Mesenchymal stem cell (in vitro differentiated cells and primary cell): ENCODE results near the gene TMEM52.
"Not testable (repeated sequence)": the region's sequence is repeated elsewhere in the genome, so short reads cannot be mapped to it uniquely, and the experiment has no call there.

Experiments used
- DNase-seq: peaks from one replicate; pipeline ENCODE4 v3.0.0-alpha.2; 2013
- H2AFZ ChIP-seq: one replicate; pipeline ENCODE4 v1.6.1; 2013; ENCODE audit warnings: low read depth, mild to moderate bottlenecking, control low read depth, inconsistent platforms, low read length, moderate library complexity
- H2AK5ac ChIP-seq: 2 replicates; pipeline ENCODE4 v1.6.1; 2013; ENCODE audit warnings: low read length, moderate library complexity, mild to moderate bottlenecking, inconsistent platforms; ENCODE audit not compliant: severe bottlenecking
- H2BK120ac ChIP-seq: one replicate; pipeline ENCODE4 v1.6.1; 2013; ENCODE audit warnings: low read depth, mild to moderate bottlenecking, inconsistent platforms, low read length, moderate library complexity
- H2BK12ac ChIP-seq, 2 experiments: one replicate each; pipeline ENCODE4 v1.6.1; 2013; ENCODE audit warnings: inconsistent platforms in 2 of 2, low read length in 2 of 2, mild to moderate bottlenecking in 2 of 2, moderate library complexity in 2 of 2, control low read depth in 1 of 2
- H2BK15ac ChIP-seq: one replicate; pipeline ENCODE4 v1.6.1; 2013; ENCODE audit warnings: mild to moderate bottlenecking, low read depth, inconsistent platforms; ENCODE audit not compliant: poor library complexity, severe bottlenecking
- H2BK5ac ChIP-seq: 2 replicates; pipeline ENCODE4 v1.6.1; 2013; ENCODE audit warnings: low read depth, mild to moderate bottlenecking, low read length, control low read depth, inconsistent platforms; ENCODE audit not compliant: poor library complexity, severe bottlenecking
- H3K14ac ChIP-seq, 2 experiments: one replicate each; pipeline ENCODE4 v1.6.1; 2013; ENCODE audit warnings: inconsistent platforms in 2 of 2, low read length in 2 of 2, control low read depth in 1 of 2, mild to moderate bottlenecking in 1 of 2, moderate library complexity in 1 of 2
- H3K18ac ChIP-seq, 2 experiments: one replicate each; pipeline ENCODE4 v1.6.1; 2013; ENCODE audit warnings: inconsistent platforms in 2 of 2, low read length in 2 of 2, control low read depth in 1 of 2, low read depth in 1 of 2, mild to moderate bottlenecking in 1 of 2
- H3K23ac ChIP-seq, 2 experiments: one replicate each; pipeline ENCODE4 v1.6.1; 2013; ENCODE audit warnings: inconsistent platforms in 2 of 2, low read length in 2 of 2, mild to moderate bottlenecking in 2 of 2, moderate library complexity in 2 of 2, control low read depth in 1 of 2
- H3K27ac ChIP-seq: 2 replicates; pipeline ENCODE4 v1.5.1; 2013; ENCODE audit warnings: mild to moderate bottlenecking, moderate library complexity, low read length, control low read depth, inconsistent platforms; ENCODE audit not compliant: poor library complexity, severe bottlenecking
- H3K27me3 ChIP-seq, 2 experiments: 2 replicates each; pipeline versions ENCODE4 v1.6.1 to v1.7.0; 2013; ENCODE audit warnings: low read length in 2 of 2, mild to moderate bottlenecking in 2 of 2, moderate library complexity in 2 of 2, control low read depth in 1 of 2, inconsistent platforms in 1 of 2; ENCODE audit not compliant: control insufficient read depth in 1 of 2, insufficient read depth in 1 of 2
- H3K36me3 ChIP-seq, 2 experiments: 2 replicates each; pipeline versions ENCODE4 v1.6.1 to v1.7.0; 2013; ENCODE audit warnings: low read length in 2 of 2, control low read depth in 1 of 2, inconsistent platforms in 1 of 2, low read depth in 1 of 2, mild to moderate bottlenecking in 1 of 2; ENCODE audit not compliant: insufficient read depth in 2 of 2, control insufficient read depth in 1 of 2
- H3K4ac ChIP-seq, 2 experiments: one replicate each; pipeline ENCODE4 v1.6.1; 2013; ENCODE audit warnings: inconsistent platforms in 2 of 2, low read length in 2 of 2, mild to moderate bottlenecking in 2 of 2, moderate library complexity in 2 of 2, control low read depth in 1 of 2, low read depth in 1 of 2
- H3K4me1 ChIP-seq: 2 replicates; pipeline ENCODE4 v1.6.1; 2013; ENCODE audit warnings: low read depth, low read length, control low read depth; ENCODE audit not compliant: control insufficient read depth, insufficient read depth
- H3K4me2 ChIP-seq: 2 replicates; pipeline ENCODE4 v1.6.1; 2013; ENCODE audit warnings: low read length, mild to moderate bottlenecking, inconsistent platforms; ENCODE audit not compliant: poor library complexity, severe bottlenecking
- H3K4me3 ChIP-seq, 2 experiments: 2 replicates each; pipeline versions ENCODE4 v1.5.1 to v1.7.0; 2013; ENCODE audit warnings: low read length in 2 of 2, mild to moderate bottlenecking in 2 of 2, control low read depth in 1 of 2, low read depth in 1 of 2; ENCODE audit not compliant: insufficient read depth in 1 of 2
- H3K79me1 ChIP-seq: replicated peaks from 2 replicates; pipeline ENCODE4 v1.6.1; 2013; ENCODE audit warnings: mild to moderate bottlenecking, control low read depth, low read length, inconsistent platforms; ENCODE audit not compliant: poor library complexity, severe bottlenecking
- H3K9ac ChIP-seq: 2 replicates; pipeline ENCODE4 v1.7.0; 2013; ENCODE audit warnings: mild to moderate bottlenecking, low read length, moderate library complexity
- H3K9me3 ChIP-seq: 2 replicates; pipeline ENCODE4 v1.7.0; 2013; ENCODE audit warnings: mild to moderate bottlenecking, low read length; ENCODE audit not compliant: control insufficient read depth
- H4K8ac ChIP-seq: one replicate; pipeline ENCODE4 v1.6.1; 2013; ENCODE audit warnings: inconsistent platforms, mild to moderate bottlenecking, low read length, moderate library complexity
- H4K91ac ChIP-seq: one replicate; pipeline ENCODE4 v1.6.1; 2013; ENCODE audit warnings: mild to moderate bottlenecking, low read length, inconsistent platforms
- WGBS: methylation state at CpG from one replicate; pipeline ENCODE4 v1.1.7; 2013; ENCODE audit warnings: mixed read lengths; 5-methylcytosine and 5-hydroxymethylcytosine counted together

TMEM52 gene

DNA sequence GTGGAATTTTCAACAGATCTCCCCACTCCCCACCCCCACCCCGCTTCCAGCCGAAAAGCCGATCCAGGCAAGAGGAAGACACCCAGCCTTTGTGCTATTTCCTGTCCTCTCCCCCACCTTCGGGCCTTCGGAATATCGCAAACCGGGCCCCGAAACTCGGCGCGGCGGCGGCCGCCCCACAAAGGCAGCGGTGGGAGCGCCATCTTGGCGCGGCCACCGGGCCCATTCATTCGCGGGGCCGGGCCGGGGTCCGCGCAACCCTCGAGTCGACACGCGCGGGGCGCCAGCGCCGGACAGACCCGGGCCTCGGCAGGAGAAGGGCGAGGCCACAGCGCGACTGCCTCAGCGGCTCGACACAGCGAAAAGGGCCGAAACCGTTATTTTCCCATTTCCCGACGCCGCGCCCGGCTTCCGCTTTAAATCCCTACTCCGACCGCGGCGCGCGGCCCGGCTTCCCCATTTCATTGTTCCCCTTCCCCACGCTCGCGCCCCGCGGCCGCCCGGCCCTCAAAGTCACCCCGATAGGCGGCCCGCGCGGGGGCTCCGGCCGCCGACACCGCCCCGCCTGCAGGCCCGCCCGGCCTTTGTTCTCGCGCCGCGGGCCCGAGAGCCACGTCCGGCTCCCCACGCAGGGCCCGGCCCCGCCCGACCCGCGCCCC, 29.1 kb downstream of the TMEM52 start:
- Histone ChIP-seq H3K4me3 (peak overlapping the region; percentile 87 to 90), H2BK15ac (no peak overlapping the region), H3K79me1 (peaks cover 20% of the 10 kb centered on the region), H3K4me1 (peaks cover 34% of the 10 kb centered on the region), H4K91ac (peak overlapping the region; percentile 94), H3K36me3 (peaks cover 0 to 14% of the 10 kb centered on the region in 2 experiments), H4K8ac (peak overlapping the region; percentile 96), H3K9ac (peak overlapping the region; percentile 94), H2AK5ac (peak overlapping the region; percentile 86), H2AFZ (no peak overlapping the region), H2BK120ac (peak overlapping the region; percentile 95), H3K27me3 (peaks cover 0 to 1% of the 10 kb centered on the region in 2 experiments), H3K23ac (peak overlapping the region in 1 of 2 experiments; percentile 99), H2BK5ac (peak overlapping the region; percentile 86), H3K9me3 (no peaks in the 10 kb centered on the region), H3K4ac (peak overlapping the region; percentile 94 to 95), H2BK12ac (peak overlapping the region in 1 of 2 experiments; percentile 42), H3K27ac (peak overlapping the region; percentile 78), H3K4me2 (peak overlapping the region; percentile 39), H3K18ac (peak overlapping the region; percentile 79 to 97), H3K14ac (peak overlapping the region; percentile 89 to 92)
- peak; percentile 50 for DNase-seq
- WGBS, result under 1% methylated on average over 64 of the region's 88 CpGs

- Histone ChIP-seq H2BK12ac (no peak overlapping the region), H3K4me1 (peaks cover 27% of the 10 kb centered on the region), H3K27ac (peak overlapping the region; percentile 66), H3K27me3 (no peaks in the 10 kb centered on the region), H3K9ac (peak overlapping the region; percentile 94), H3K23ac (no peak overlapping the region), H2AK5ac (no peak overlapping the region), H2AFZ (no peak overlapping the region), H2BK120ac (no peak overlapping the region), H3K18ac (no peak overlapping the region), H3K4ac (no peak overlapping the region), H3K79me1 (peaks cover 15% of the 10 kb centered on the region), H3K4me3 (peak overlapping the region; percentile 61 to 87), H2BK15ac (no peak overlapping the region), H3K36me3 (peaks cover 0 to 18% of the 10 kb centered on the region in 2 experiments), H3K9me3 (no peaks in the 10 kb centered on the region), H3K4me2 (peak overlapping the region; percentile 81), H4K8ac (no peak overlapping the region), H4K91ac (no peak overlapping the region), H3K14ac (no peak overlapping the region), H2BK5ac (no peak overlapping the region)
- peak; percentile 39 for DNase-seq
- WGBS, result 20% methylated on average over 9 of the region's 9 CpGs
Observed at GRCh38 chr1:1889090-1889750, 29.9 kb downstream of the TMEM52 start.

DNA sequence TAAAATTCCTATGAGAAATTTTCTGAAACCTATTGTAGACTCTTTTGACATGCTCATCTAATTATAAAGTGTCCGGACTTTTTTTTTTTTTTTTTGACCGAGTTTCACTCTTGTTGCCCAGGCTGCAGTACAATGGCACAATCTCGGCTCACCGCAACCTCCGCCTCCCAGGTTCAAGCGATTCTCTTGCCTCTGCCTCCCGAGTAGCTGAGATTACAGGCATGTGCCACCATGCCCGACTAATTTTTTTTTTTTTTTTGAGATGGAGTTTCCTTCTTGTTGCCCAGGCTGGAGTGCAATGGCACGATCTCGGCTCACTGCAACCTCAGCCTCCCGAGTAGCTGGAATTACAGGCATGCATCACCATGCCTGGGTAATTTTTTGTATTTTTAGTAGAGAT, 35.2 kb downstream of the TMEM52 start:
- H3K14ac ChIP-seq, H2BK12ac ChIP-seq, H3K23ac ChIP-seq, H3K4me2 ChIP-seq, DNase-seq, H3K79me1 ChIP-seq, H3K18ac ChIP-seq, H3K9me3 ChIP-seq, H2AFZ ChIP-seq, H2BK15ac ChIP-seq, H2BK120ac ChIP-seq, H3K27ac ChIP-seq, H3K4me3 ChIP-seq, H4K8ac ChIP-seq, H2AK5ac ChIP-seq, H2BK5ac ChIP-seq, H3K4ac ChIP-seq, H3K27me3 ChIP-seq, H4K91ac ChIP-seq: not testable (repeated sequence)
- 85% methylated on average over 11 of the region's 11 CpGs for WGBS
- H3K4me1 ChIP-seq, result peaks cover 23% of the 10 kb centered on the region
- H3K9ac ChIP-seq, result peak overlapping the region; percentile 71
- H3K36me3 ChIP-seq, result peaks cover 4 to 13% of the 10 kb centered on the region in 2 experiments

GRCh38 chr1:1883092-1883873, 35.8 kb downstream of the TMEM52 start:
- Histone ChIP-seq H3K79me1 (no peaks in the 10 kb centered on the region), H3K36me3 (peaks cover 10 to 18% of the 10 kb centered on the region in 2 experiments), H3K4me2 (no peak overlapping the region), H3K4me3 (no peak overlapping the region), H2BK15ac (no peak overlapping the region), H3K27me3 (no peaks in the 10 kb centered on the region), H2BK5ac (no peak overlapping the region), H4K8ac (no peak overlapping the region), H3K9me3 (no peaks in the 10 kb centered on the region), H2AFZ (no peak overlapping the region), H3K23ac (no peak overlapping the region), H4K91ac (no peak overlapping the region), H2BK120ac (no peak overlapping the region), H3K9ac (peak overlapping the region; percentile 71), H3K18ac (no peak overlapping the region), H3K14ac (no peak overlapping the region), H2BK12ac (no peak overlapping the region), H3K27ac (peak overlapping the region; percentile 53), H3K4me1 (peaks cover 19% of the 10 kb centered on the region), H2AK5ac (peak overlapping the region; percentile 3), H3K4ac (no peak overlapping the region)
- DNase-seq, result no peak
- 63% methylated on average over 1 of the region's 4 CpGs for WGBS
